HG03045 (cell line): ENCODE measurements around the gene RAPGEF6.
"Not testable (repeated sequence)": the region's sequence is repeated elsewhere in the genome, so short reads cannot be mapped to it uniquely, and the experiment has no call there.

Source experiments
- ATAC-seq: cut with Tn5 transposase; IDR thresholded peaks from one replicate; pipeline ENCODE4 v1.9.1; 2021; ENCODE audit warnings: mild to moderate bottlenecking, moderate library complexity; ENCODE audit not compliant: unreplicated experiment

RAPGEF6 gene

DNA sequence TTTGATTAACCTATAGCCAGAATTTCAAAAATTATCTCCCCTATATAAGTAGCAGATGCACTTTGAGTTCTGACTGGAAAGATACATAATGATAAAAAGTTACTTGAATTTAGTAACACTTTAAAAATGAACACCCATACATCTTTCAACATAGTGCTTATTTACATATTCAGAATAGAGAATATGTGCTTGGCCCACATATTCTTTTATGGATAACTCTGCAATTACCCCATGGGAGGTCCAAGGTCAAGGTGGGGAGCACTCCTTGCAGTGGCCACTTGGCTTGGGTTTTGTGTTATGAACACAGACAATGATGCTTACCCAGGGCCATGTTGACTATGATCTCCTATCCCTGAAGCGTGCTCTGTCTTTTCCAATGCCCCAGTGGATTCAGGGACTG, 201.9 kb downstream of the RAPGEF6 start:
- no peak for ATAC-seq

DNA sequence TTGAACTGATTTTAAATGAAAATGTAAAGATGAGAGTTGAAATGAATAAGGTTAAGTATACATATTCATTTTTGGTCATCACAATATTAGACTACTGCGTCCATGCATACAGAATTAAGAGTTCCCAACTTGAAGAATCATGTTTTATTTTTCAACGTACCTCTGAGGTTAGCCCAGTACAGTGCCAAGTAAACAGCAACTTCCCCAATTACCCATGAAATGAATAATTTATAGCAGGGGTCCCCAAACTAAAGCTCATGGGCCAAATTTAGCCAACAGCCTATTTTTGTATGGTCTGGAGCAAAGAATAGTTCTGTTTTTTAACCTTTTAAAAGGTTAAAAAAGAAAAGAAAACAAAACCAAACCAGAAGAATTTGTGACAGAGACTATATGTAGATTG, 203.2 kb downstream of the RAPGEF6 start:
- ATAC-seq: no peak

DNA sequence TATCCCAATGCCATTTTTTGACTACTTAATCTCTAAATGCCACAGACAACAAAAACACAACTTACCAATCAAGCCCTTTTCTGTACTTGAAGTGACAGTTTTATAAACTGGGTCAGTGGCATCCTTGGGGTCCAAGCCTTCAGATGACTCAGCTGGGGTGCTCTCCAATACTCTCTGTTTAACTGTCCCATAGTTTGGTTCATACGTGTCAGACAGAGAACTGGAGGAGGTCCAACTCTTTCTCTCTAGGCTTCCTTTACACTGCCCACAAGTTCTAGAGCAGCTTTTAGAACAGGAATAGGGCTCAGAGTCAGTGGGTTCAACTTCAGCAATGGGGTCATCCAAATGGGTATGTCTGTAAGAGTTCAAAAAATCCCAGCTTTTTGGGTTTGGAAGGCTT, 204.2 kb downstream of the RAPGEF6 start:
- ATAC-seq: no peak

GRCh38 chr5:131426011-131426410, 209.0 kb downstream of the RAPGEF6 start:
- no peak for ATAC-seq

DNA sequence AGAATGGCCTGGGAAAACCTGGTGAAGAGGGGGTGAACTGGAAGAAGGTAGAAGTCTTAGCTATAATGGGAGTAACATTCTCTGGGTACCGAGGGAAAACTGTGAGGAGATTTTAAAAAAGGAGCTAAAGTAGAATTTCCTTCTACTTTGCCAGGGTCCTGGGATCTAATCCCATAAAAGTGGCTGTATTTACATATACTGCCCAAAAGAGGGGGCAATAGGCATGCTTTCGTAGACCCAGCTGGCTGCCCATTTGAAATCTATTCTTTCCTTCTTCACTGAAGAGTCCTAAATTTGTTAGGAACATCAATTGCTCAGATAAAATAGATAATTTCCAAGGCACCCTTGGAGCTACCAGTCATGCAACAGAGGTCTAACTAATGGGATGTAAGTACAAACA, 212.0 kb downstream of the RAPGEF6 start:
- ATAC-seq: no peak

GRCh38 chr5:131419877-131420276, 215.2 kb downstream of the RAPGEF6 start:
- no peak for ATAC-seq

DNA sequence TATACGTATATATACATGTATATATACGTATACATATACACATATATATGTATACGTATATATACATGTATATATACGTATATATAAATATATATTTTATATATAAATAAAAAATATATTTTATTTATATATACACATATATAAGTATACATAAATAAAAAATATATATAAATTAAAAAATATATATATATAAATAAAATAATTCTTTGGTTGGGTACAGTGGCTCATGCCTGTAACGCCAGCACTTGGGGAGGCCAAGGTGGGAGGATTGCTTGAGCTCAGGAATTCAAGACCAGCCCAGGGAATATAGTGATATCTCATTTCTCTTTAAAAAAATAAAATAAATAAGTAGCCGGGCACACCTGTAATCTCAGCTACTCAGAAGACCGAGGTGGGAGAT, 216.2 kb downstream of the RAPGEF6 start:
- ATAC-seq: no peak

DNA sequence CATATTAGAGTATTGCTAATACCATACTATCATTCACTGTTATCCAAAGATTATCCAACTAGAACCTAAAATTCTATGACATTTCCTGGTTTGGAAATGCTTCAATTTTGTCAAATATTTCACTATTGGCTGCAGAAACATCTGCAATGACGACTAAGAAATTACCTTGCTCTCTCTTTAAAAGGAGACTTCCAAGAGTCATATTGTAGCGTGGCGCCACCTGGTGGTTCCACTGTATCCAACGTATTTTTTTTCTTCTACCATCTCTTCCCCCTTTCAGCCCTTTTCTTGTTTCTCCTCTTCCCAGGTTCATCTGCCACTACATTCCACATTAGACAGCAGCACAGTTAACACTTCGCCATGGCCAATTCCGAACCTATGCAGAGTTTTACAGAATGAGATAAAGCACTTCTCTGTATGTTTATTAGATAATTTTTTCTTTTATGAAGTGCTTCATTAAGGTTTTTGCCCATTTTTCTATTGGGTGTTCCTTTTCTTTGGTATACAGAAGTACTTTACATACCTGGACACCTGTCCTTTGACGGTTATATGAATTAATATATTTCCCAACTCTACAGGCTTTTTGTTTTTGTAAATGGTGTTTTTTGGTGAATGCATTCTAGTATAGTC, 217.7 kb downstream of the RAPGEF6 start:
- peak; percentile 39 for ATAC-seq

GRCh38 chr5:131416729-131417128, 218.3 kb downstream of the RAPGEF6 start:
- peak; percentile 51 for ATAC-seq

GRCh38 chr5:131413605-131414559, 221.1 kb downstream of the RAPGEF6 start:
- ATAC-seq: peak; percentile 55

DNA sequence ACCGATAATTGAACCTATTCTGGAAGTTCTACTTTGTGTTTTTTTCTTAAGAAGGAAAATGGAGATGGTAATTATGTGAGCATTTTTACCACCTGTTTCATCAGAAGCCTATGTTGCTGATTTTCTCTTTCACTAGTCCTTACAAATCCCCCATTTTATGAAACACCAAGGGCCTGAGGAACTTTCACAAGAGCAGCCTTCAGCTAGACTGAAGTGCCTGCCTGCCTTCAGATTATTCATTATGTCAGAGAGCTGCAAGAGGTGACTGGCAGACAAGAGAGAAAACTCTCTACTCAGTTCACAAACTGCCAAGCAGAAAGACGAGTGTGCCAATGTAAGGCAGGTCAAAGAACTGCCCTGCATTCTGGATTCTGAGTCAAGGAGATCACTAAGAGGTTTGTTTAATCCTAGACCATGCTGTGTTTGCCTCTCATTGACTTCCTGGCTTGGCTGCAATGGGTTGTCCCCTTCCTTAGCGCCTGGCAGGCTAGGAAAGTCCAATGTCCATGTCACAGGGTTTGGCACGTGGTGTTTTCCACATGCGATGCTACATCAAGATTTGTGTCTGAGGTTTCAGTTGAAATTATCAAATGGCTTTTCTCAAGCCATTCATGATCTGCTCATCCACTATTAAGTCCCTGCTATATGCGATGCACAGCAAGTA, 227.9 kb downstream of the RAPGEF6 start:
- ATAC-seq: no peak

GRCh38 chr5:131406076-131406475, 229.0 kb downstream of the RAPGEF6 start:
- ATAC-seq: no peak

- ATAC-seq: no peak
These were observed 229.4 kb downstream of the RAPGEF6 start for GRCh38 chr5:131405674-131406073.

GRCh38 chr5:131400585-131400984, 234.4 kb downstream of the RAPGEF6 start:
- no peak for ATAC-seq

- not testable (repeated sequence) for ATAC-seq
These were observed 236.0 kb downstream of the RAPGEF6 start for GRCh38 chr5:131399007-131399406.

DNA sequence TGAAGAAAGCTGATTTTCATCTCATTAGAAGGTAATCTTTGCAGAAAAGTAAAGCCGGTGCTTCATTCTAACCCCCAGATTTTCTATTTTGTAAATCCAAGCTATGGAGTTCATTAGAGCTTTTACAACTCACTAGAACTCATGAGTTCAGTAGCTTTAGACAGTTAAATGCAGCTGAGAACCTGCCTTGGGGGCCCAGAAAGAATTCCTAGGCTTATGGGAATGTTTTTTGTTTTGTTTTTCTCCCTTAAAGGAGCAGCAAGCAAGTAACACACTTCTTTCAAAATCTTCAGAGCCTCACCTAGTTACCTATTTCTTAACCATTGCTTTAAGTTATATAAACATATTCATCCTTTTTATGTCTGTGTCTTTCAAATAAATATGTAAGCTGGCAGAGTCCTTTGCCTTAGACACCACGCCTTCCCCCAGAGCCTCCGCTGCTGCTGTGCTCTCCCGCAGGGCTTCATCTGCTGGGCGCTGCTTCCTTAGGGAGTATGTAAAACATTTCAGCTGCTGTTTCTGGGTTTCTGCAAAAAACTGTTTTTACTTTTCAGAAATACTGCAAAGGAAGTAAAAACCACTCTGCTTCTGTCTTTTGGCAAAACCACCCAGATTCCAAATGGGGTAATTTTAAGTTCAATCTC, 238.3 kb downstream of the RAPGEF6 start:
- ATAC-seq: no peak

- ATAC-seq: peak; percentile 77
These were observed 239.0 kb downstream of the RAPGEF6 start for GRCh38 chr5:131396015-131396414.

GRCh38 chr5:131394128-131394527, 240.9 kb downstream of the RAPGEF6 start:
- ATAC-seq: peak; percentile 59

- no peak for ATAC-seq
These were observed 241.5 kb downstream of the RAPGEF6 start for GRCh38 chr5:131393498-131393968.

- no peak for ATAC-seq
These were observed 242.4 kb downstream of the RAPGEF6 start for GRCh38 chr5:131392466-131393095.

DNA sequence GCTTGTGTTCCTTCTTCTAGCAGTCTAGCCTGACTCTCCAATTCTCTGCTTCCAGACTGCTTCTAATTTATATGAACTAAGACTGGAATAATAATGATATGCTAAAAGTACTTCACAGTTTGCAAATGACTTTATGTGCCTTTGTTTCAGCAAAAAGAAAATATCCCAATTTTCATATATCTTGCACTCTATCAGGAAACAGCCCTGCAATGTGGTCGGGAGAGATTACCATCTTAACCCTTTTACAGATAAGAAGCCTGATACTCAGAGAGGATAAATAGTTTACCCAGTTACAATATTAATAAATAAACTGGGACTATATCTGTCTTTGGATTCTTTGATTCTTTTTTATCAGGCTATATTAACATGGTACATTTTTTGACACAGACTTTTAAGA, 245.2 kb downstream of the RAPGEF6 start:
- no peak for ATAC-seq
